T-helper 17 cell (primary cell): ENCODE results near the gene CACNA2D2. TPM values are rescaled to one million over a fixed set of nuclear protein-coding genes. Genes with fewer than 3 reads are reported as not detected.

Source experiments
- ATAC-seq: fragments of 150-1000 bp; cut with Tn5 transposase; 2 replicates; pipeline ENCODE4 v1.10.0; 2021; ENCODE audit warnings: mild to moderate bottlenecking, moderate library complexity
- DNase-seq, 3 donors: peaks; one replicate each; pipeline versions ENCODE4 v3.0.0 to v3.0.0-alpha.2; 2020 to 2021
- H3K9me3 ChIP-seq: one replicate; pipeline ENCODE4 v1.7.0; 2013; ENCODE audit warnings: low read length, mild to moderate bottlenecking; ENCODE audit not compliant: control insufficient read depth, poor library complexity, severe bottlenecking
- H3K27ac Mint-ChIP-seq: one replicate; pipeline ENCODE4 v1.8.0; 2022; ENCODE audit warnings: mild to moderate bottlenecking, moderate library complexity, mixed read lengths
- H3K27me3 Mint-ChIP-seq: one replicate; pipeline ENCODE4 v1.8.0; 2022; ENCODE audit warnings: mixed read lengths
- H3K36me3 Mint-ChIP-seq: one replicate; pipeline ENCODE4 v1.8.0; 2022; ENCODE audit warnings: low read depth, mixed read lengths
- H3K4me1 Mint-ChIP-seq: one replicate; pipeline ENCODE4 v1.8.0; 2022; ENCODE audit warnings: mild to moderate bottlenecking, mixed read lengths
- H3K4me3 Mint-ChIP-seq: one replicate; pipeline ENCODE4 v1.8.0; 2022; ENCODE audit warnings: mild to moderate bottlenecking, moderate library complexity, mixed read lengths
- total RNA-seq, 4 donors: library from RNA in 2 of 4; stranded (reverse) in 2 of 4; gene quantifications; one replicate each; pipeline ENCODE4 v1.2.3 and lab custom pipeline; 2022 to 2026

CACNA2D2 gene
- total RNA-seq, 2 donors from 2014 or later, result 2.2 to 3.5 TPM

GRCh38 chr3:50436114-50436674 is 67.2 kb downstream of the CACNA2D2 start:
- Mint-ChIP-seq H3K27me3 (peaks cover 9% of the 10 kb centered on the region), H3K4me1 (peaks cover 10% of the 10 kb centered on the region), H3K36me3 (no peaks in the 10 kb centered on the region), H3K27ac (no peak overlapping the region), H3K4me3 (no peak overlapping the region)
- DNase-seq (peak; percentile 48 to 63 (median 62)), ATAC-seq (peak; percentile 91)
- no peaks in the 10 kb centered on the region for H3K9me3 ChIP-seq

- Mint-ChIP-seq H3K36me3 (no peaks in the 10 kb centered on the region), H3K4me1 (peaks cover 10% of the 10 kb centered on the region), H3K4me3 (no peak overlapping the region), H3K27me3 (peaks cover 9% of the 10 kb centered on the region), H3K27ac (peak overlapping the region; percentile 32)
- H3K9me3 ChIP-seq, result no peaks in the 10 kb centered on the region
- DNase-seq, result no peak
- peak; percentile 14 for ATAC-seq
Observed at GRCh38 chr3:50435371-50436113, 67.9 kb downstream of the CACNA2D2 start.

GRCh38 chr3:50433954-50434353 is 69.5 kb downstream of the CACNA2D2 start:
- ATAC-seq (no peak), DNase-seq (no peak)
- Mint-ChIP-seq H3K27ac (no peak overlapping the region), H3K36me3 (no peaks in the 10 kb centered on the region), H3K27me3 (peaks cover 9% of the 10 kb centered on the region), H3K4me3 (no peak overlapping the region), H3K4me1 (peaks cover 10% of the 10 kb centered on the region)
- no peaks in the 10 kb centered on the region for H3K9me3 ChIP-seq

GRCh38 chr3:50430950-50431435 is 72.4 kb downstream of the CACNA2D2 start:
- no peaks in the 10 kb centered on the region for H3K27me3 Mint-ChIP-seq
- H3K27ac Mint-ChIP-seq, result no peak overlapping the region
- ATAC-seq, result no peak
- H3K4me3 Mint-ChIP-seq, result no peak overlapping the region
- no peak for DNase-seq
- no peaks in the 10 kb centered on the region for H3K36me3 Mint-ChIP-seq
- H3K9me3 ChIP-seq, result no peaks in the 10 kb centered on the region
- peaks cover 6% of the 10 kb centered on the region for H3K4me1 Mint-ChIP-seq

GRCh38 chr3:50430191-50430590 is 73.2 kb downstream of the CACNA2D2 start:
- no peaks in the 10 kb centered on the region for H3K36me3 Mint-ChIP-seq
- no peak overlapping the region for H3K4me3 Mint-ChIP-seq
- no peaks in the 10 kb centered on the region for H3K9me3 ChIP-seq
- peaks cover 5% of the 10 kb centered on the region for H3K27me3 Mint-ChIP-seq
- peak overlapping the region; percentile 41 for H3K27ac Mint-ChIP-seq
- DNase-seq, result no peak
- ATAC-seq, result no peak
- peaks cover 7% of the 10 kb centered on the region for H3K4me1 Mint-ChIP-seq

GRCh38 chr3:50428007-50428633 is 75.3 kb downstream of the CACNA2D2 start:
- Mint-ChIP-seq H3K27ac (no peak overlapping the region), H3K4me1 (peaks cover 6% of the 10 kb centered on the region), H3K4me3 (no peak overlapping the region), H3K27me3 (peaks cover 6% of the 10 kb centered on the region), H3K36me3 (no peaks in the 10 kb centered on the region)
- ATAC-seq, result no peak
- DNase-seq, result no peak
- H3K9me3 ChIP-seq, result no peaks in the 10 kb centered on the region

GRCh38 chr3:50427217-50427616 is 76.2 kb downstream of the CACNA2D2 start:
- Mint-ChIP-seq H3K27me3 (peaks cover 6% of the 10 kb centered on the region), H3K4me3 (no peak overlapping the region), H3K27ac (no peak overlapping the region), H3K36me3 (no peaks in the 10 kb centered on the region), H3K4me1 (peaks cover 6% of the 10 kb centered on the region)
- no peaks in the 10 kb centered on the region for H3K9me3 ChIP-seq
- DNase-seq, result no peak
- ATAC-seq, result no peak

GRCh38 chr3:50425911-50426310 is 77.5 kb downstream of the CACNA2D2 start:
- Mint-ChIP-seq H3K4me1 (peaks cover 6% of the 10 kb centered on the region), H3K4me3 (no peak overlapping the region), H3K36me3 (no peaks in the 10 kb centered on the region), H3K27me3 (peaks cover 6% of the 10 kb centered on the region), H3K27ac (no peak overlapping the region)
- no peak for ATAC-seq
- DNase-seq, result no peak
- no peaks in the 10 kb centered on the region for H3K9me3 ChIP-seq

- peaks cover 6% of the 10 kb centered on the region for H3K27me3 Mint-ChIP-seq
- no peak overlapping the region for H3K27ac Mint-ChIP-seq
- H3K4me1 Mint-ChIP-seq, result peaks cover 6% of the 10 kb centered on the region
- H3K9me3 ChIP-seq, result no peaks in the 10 kb centered on the region
- H3K36me3 Mint-ChIP-seq, result no peaks in the 10 kb centered on the region
- no peak overlapping the region for H3K4me3 Mint-ChIP-seq
- ATAC-seq (no peak), DNase-seq (no peak)
Observed at GRCh38 chr3:50423543-50423942, 79.9 kb downstream of the CACNA2D2 start.

- Mint-ChIP-seq H3K27me3 (peaks cover 6% of the 10 kb centered on the region), H3K4me1 (peaks cover 4% of the 10 kb centered on the region), H3K27ac (peak overlapping the region; percentile 39), H3K36me3 (no peaks in the 10 kb centered on the region), H3K4me3 (no peak overlapping the region)
- ATAC-seq, result no peak
- no peaks in the 10 kb centered on the region for H3K9me3 ChIP-seq
- DNase-seq, result no peak
Observed at GRCh38 chr3:50422153-50422552, 81.3 kb downstream of the CACNA2D2 start.

- no peaks in the 10 kb centered on the region for H3K9me3 ChIP-seq
- no peaks in the 10 kb centered on the region for H3K36me3 Mint-ChIP-seq
- H3K4me3 Mint-ChIP-seq, result no peak overlapping the region
- ATAC-seq (no peak), DNase-seq (no peak)
- H3K4me1 Mint-ChIP-seq, result peaks cover 3% of the 10 kb centered on the region
- H3K27me3 Mint-ChIP-seq, result no peaks in the 10 kb centered on the region
- no peak overlapping the region for H3K27ac Mint-ChIP-seq
Observed at GRCh38 chr3:50419595-50420370, 83.7 kb downstream of the CACNA2D2 start.

GRCh38 chr3:50418850-50419249 is 84.6 kb downstream of the CACNA2D2 start:
- DNase-seq (no peak), ATAC-seq (no peak)
- Mint-ChIP-seq H3K27me3 (no peaks in the 10 kb centered on the region), H3K4me3 (no peak overlapping the region), H3K36me3 (no peaks in the 10 kb centered on the region), H3K27ac (no peak overlapping the region), H3K4me1 (peaks cover 3% of the 10 kb centered on the region)
- no peaks in the 10 kb centered on the region for H3K9me3 ChIP-seq

- DNase-seq (no peak), ATAC-seq (no peak)
- Mint-ChIP-seq H3K27ac (no peak overlapping the region), H3K36me3 (no peaks in the 10 kb centered on the region), H3K4me1 (peaks cover 3% of the 10 kb centered on the region), H3K4me3 (no peak overlapping the region), H3K27me3 (no peaks in the 10 kb centered on the region)
- no peaks in the 10 kb centered on the region for H3K9me3 ChIP-seq
Observed at GRCh38 chr3:50417637-50418033, 85.8 kb downstream of the CACNA2D2 start.
